GM12801 (cell line): ENCODE results near the gene MAMLD1.

Experiments used
- CTCF ChIP-seq: IDR thresholded peaks from one replicate; pipeline ENCODE4 v1.5.1; 2011; ENCODE audit warnings: control low read depth; ENCODE audit not compliant: insufficient read length; ENCODE audit errors: extremely low read depth

The MAMLD1 gene

GRCh38 chrX:150408561-150408960 is 45.4 kb downstream of the MAMLD1 start:
- TF ChIP-seq CTCF = no peak

GRCh38 chrX:150409486-150409885 is 46.4 kb downstream of the MAMLD1 start:
- no peak for TF ChIP-seq CTCF

- no peak for TF ChIP-seq CTCF
Measured at GRCh38 chrX:150409964-150410363, 46.8 kb downstream of the MAMLD1 start.

- no peak for TF ChIP-seq CTCF
Measured at GRCh38 chrX:150410513-150410912, 47.4 kb downstream of the MAMLD1 start.

DNA sequence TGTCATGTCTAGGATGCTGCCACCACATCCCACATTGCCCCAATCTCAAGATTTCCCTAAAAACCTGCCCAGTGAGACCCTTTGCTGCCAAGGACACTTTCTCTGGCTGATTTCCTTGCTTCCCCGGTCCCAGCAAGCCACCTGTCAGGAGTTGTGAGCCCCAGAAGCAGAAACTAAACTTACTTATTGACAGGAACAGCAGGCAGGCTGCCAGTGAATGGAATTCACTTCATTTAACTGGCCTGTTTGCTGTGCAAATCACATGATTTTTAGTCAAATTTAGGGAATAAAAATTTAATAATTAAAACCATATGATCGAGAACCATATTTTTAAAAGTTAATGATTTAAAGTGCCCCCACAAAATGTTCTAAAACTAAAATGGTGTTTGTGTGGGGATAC is 48.5 kb downstream of the MAMLD1 start:
- TF ChIP-seq CTCF = no peak

GRCh38 chrX:150414228-150414627 is 51.1 kb downstream of the MAMLD1 start:
- TF ChIP-seq CTCF = no peak

DNA sequence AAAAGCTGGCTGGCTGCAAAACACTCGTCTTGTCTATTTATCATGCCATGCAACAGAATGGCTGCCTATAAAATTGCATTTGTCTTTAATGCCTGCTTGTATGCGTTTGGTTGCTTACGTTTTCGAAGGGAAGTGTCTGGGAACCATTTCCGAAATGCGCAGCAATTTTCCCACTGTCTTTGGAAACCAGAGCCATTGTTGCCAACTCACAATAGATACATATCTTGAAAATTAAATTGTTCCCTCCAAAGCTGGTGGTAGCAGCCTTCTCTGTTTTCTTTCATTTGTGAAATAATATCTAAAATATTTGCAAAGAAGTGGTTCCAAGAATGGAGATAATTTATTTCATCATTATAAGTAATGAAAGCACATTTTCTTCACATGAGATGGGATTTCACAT is 53.4 kb downstream of the MAMLD1 start:
- TF ChIP-seq CTCF = no peak

- no peak for TF ChIP-seq CTCF
Measured at GRCh38 chrX:150421816-150422215, 58.7 kb downstream of the MAMLD1 start.
